Liver (tissue), 9 donors: Measurements from ENCODE around the gene HAND2. TPM values are rescaled to one million over a fixed set of nuclear protein-coding genes. Genes with fewer than 3 reads are reported as not detected.

ENCODE experiments used
- DNase-seq: peaks from one replicate; pipeline ENCODE4 v3.0.0-alpha.2; 2017; ENCODE audit warnings: low spot score
- H3K27ac ChIP-seq, 2 donors: one replicate each; pipeline ENCODE4 v1.7.0; 2013; ENCODE audit warnings: inconsistent platforms in 2 of 2, low read length in 2 of 2, control low read depth in 1 of 2, low read depth in 1 of 2, mild to moderate bottlenecking in 1 of 2
- H3K27me3 ChIP-seq, 4 donors: one replicate each; pipeline versions ENCODE4 v1.6.1 to v1.7.0; 2013; ENCODE audit warnings: low read length in 3 of 4, inconsistent platforms in 1 of 4, mild to moderate bottlenecking in 1 of 4, moderate library complexity in 1 of 4; ENCODE audit not compliant: control insufficient read depth in 4 of 4, insufficient read depth in 4 of 4
- H3K36me3 ChIP-seq, 4 donors: one replicate each; pipeline versions ENCODE4 v1.6.1 to v1.7.0; 2013; ENCODE audit warnings: low read length in 3 of 4, mild to moderate bottlenecking in 3 of 4, low read depth in 1 of 4, moderate library complexity in 1 of 4; ENCODE audit not compliant: control insufficient read depth in 4 of 4, insufficient read depth in 3 of 4
- H3K4me1 ChIP-seq, 4 donors: one replicate each; pipeline versions ENCODE4 v1.6.1 to v1.7.0; 2013; ENCODE audit warnings: low read length in 3 of 4, mild to moderate bottlenecking in 3 of 4, moderate library complexity in 1 of 4; ENCODE audit not compliant: control insufficient read depth in 4 of 4, insufficient read depth in 4 of 4
- H3K4me3 ChIP-seq, 3 donors: one replicate each; pipeline versions ENCODE4 v1.6.1 to v1.7.0; 2013; ENCODE audit warnings: low read length in 3 of 3, control low read depth in 1 of 3, low read depth in 1 of 3, mild to moderate bottlenecking in 1 of 3
- H3K9ac ChIP-seq, 2 donors: one replicate each; pipeline ENCODE4 v1.7.0; 2013; ENCODE audit warnings: low read length in 2 of 2, mild to moderate bottlenecking in 2 of 2, moderate library complexity in 2 of 2, control low read depth in 1 of 2, low read depth in 1 of 2
- H3K9me3 ChIP-seq, 4 donors: one replicate each; pipeline versions ENCODE4 v1.6.1 to v1.7.0; 2013; ENCODE audit warnings: low read length in 3 of 4; ENCODE audit not compliant: control insufficient read depth in 4 of 4
- CTCF ChIP-seq: fragments of 150-350 bp; IDR thresholded peaks from 2 replicates; pipeline ENCODE4 v1.5.1; 2017; ENCODE audit warnings: improper control_type of control experiment, low read depth, low read length; ENCODE audit not compliant: missing input control
- EGR1 ChIP-seq, 2 donors: IDR thresholded peaks; 2 replicates each; pipeline ENCODE4 v1.6.1; 2016 to 2018; ENCODE audit warnings: antibody characterized with exemption in 2 of 2, low read depth in 2 of 2
- FOXA1 ChIP-seq: IDR thresholded peaks from 2 replicates; pipeline ENCODE4 v1.6.1; 2016; ENCODE audit warnings: antibody characterized with exemption
- FOXA2 ChIP-seq: IDR thresholded peaks from 2 replicates; pipeline ENCODE4 v1.6.1; 2016; ENCODE audit warnings: antibody characterized with exemption
- HNF4A ChIP-seq, 2 donors: conservative IDR thresholded peaks; 2 replicates each; pipeline ENCODE4 v1.6.1; 2016; ENCODE audit warnings: antibody characterized with exemption in 2 of 2, mild to moderate bottlenecking in 2 of 2
- HNF4G ChIP-seq: IDR thresholded peaks from 2 replicates; pipeline ENCODE4 v1.6.1; 2016; ENCODE audit warnings: antibody characterized with exemption
- JUND ChIP-seq, 2 donors: IDR thresholded peaks; 2 replicates each; pipeline ENCODE4 v1.6.1; 2016; ENCODE audit warnings: antibody characterized with exemption in 2 of 2
- NR2F2 ChIP-seq: IDR thresholded peaks from 2 replicates; pipeline ENCODE4 v1.6.1; 2016; ENCODE audit warnings: antibody characterized with exemption
- RAD21 ChIP-seq, 2 donors: IDR thresholded peaks; 2 replicates each; pipeline ENCODE4 v1.6.1; 2016; ENCODE audit warnings: antibody characterized with exemption in 2 of 2, mild to moderate bottlenecking in 2 of 2
- RXRA ChIP-seq, 2 donors: IDR thresholded peaks; 2 replicates each; pipeline ENCODE4 v1.6.1; 2017 to 2018; ENCODE audit warnings: antibody characterized with exemption in 2 of 2, mild to moderate bottlenecking in 1 of 2
- SP1 ChIP-seq: IDR thresholded peaks from 2 replicates; pipeline ENCODE4 v1.6.1; 2018; ENCODE audit warnings: antibody characterized with exemption, mild to moderate bottlenecking
- TAF1 ChIP-seq: conservative IDR thresholded peaks from 2 replicates; pipeline ENCODE4 v1.6.1; 2016; ENCODE audit warnings: antibody characterized with exemption, mild to moderate bottlenecking
- YY1 ChIP-seq: IDR thresholded peaks from 2 replicates; pipeline ENCODE4 v1.6.1; 2016; ENCODE audit warnings: antibody characterized with exemption, mild to moderate bottlenecking
- ZBTB33 ChIP-seq: IDR thresholded peaks from 2 replicates; pipeline ENCODE4 v1.6.1; 2016; ENCODE audit warnings: antibody characterized with exemption
- whole genome bisulfite sequencing: extraction: QIAGEN DNeasy Blood & Tissue Kit; methylation state at CpG from one replicate; pipeline ENCODE4 v1.1.7; 2013; 5-methylcytosine and 5-hydroxymethylcytosine counted together
- polyA plus RNA-seq, 2 donors: library from polyadenylated mRNA; stranded (reverse) in 1 of 2; unstranded in 1 of 2; fragments of 200-250 nt in 1 of 2; fragments of >200 nt in 1 of 2; fragmentation: Nextera tagmentation in 1 of 2; extraction: Ambion mirVana in 1 of 2; gene quantifications; one replicate each; pipeline versions ENCODE4 v1.2.1 to v1.2.3, GENCODE V29; 2013 to 2015
- total RNA-seq, 2 donors: library from RNA; depleted of rRNA; stranded (reverse); fragments of >200 nt; gene quantifications; one replicate each; pipeline ENCODE4 v1.2.3, GENCODE V29; 2014
- TF ChIP-seq, protein P1 (sequence below): IDR thresholded peaks from 2 replicates; pipeline ENCODE4 v1.6.1; 2016; ENCODE audit warnings: antibody characterized with exemption
- TF ChIP-seq, protein P2 (sequence below): IDR thresholded peaks from 2 replicates; pipeline ENCODE4 v1.6.1; 2016; ENCODE audit warnings: antibody characterized with exemption, mild to moderate bottlenecking
- donor health status: healthy.
- donor health status: healthy.
- donor health status: healthy.
- donor health status: healthy.
- donor health status: healthy.

The HAND2 gene
- total and polyA plus RNA-seq, 4 donors = 2.1 to 4.7 (median 3.7) TPM

DNA sequence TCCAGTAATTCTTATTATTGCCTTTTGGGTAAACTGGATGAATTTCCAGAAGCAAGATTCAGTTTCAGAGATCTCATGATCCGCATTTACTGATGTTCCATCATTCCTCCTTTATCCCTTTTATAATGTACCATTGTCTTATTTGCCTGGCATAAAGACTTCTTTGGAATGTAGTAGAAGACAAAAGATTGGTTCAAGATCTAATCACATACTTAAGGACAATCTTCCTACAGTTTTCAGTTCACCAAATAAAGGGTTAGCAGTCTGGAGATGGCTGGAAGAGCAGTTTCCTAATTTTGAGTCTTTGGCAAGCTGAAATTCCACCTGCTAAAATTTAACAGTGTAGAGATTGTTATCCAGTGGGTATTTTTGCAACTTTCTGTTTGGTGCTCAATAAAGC is 30.9 kb upstream of the HAND2 start:
- TF ChIP-seq HNF4A (conservative IDR thresholded peaks at IDR 0.05) = no peak
- TF ChIP-seq TAF1 = no peak
- no peak for TF ChIP-seq FOXA1
- TF ChIP-seq YY1 = no peak
- no peak for TF ChIP-seq FOXA2
- TF ChIP-seq JUND (IDR thresholded peaks at IDR 0.05) = no peak
- no peaks in the 10 kb centered on the region for H3K36me3 ChIP-seq
- WGBS = 92% methylated on average over 1 of the region's 1 CpG
- H3K27ac ChIP-seq = no peak overlapping the region
- no peak overlapping the region for H3K9ac ChIP-seq
- H3K27me3 ChIP-seq = no peaks in the 10 kb centered on the region
- no peaks in the 10 kb centered on the region for H3K4me1 ChIP-seq
- H3K4me3 ChIP-seq = no peak overlapping the region
- DNase-seq = no peak
- no peaks in the 10 kb centered on the region for H3K9me3 ChIP-seq

GRCh38 chr4:173556398-173557131 is 26.5 kb upstream of the HAND2 start:
- Histone ChIP-seq H3K36me3 (no peaks in the 10 kb centered on the region), H3K9ac (no peak overlapping the region)
- 63% methylated on average over 2 of the region's 2 CpGs for WGBS

More at GRCh38 chr4:173556398-173557131, 26.5 kb upstream of the HAND2 start:
- H3K27me3 ChIP-seq = peaks cover 0 to 8% (median 0%) of the 10 kb centered on the region in 4 donors
- no peak overlapping the region for H3K27ac ChIP-seq
- TF ChIP-seq YY1 (no peak), ZBTB33 (no peak), JUND (IDR thresholded peaks at IDR 0.05) (no peak), TAF1 (no peak), CTCF (no peak), HNF4G (no peak), EGR1 (IDR thresholded peaks at IDR 0.05; ENCODE audit: low read depth in 2 of 2) (no peak), FOXA2 (no peak), RXRA (IDR thresholded peaks at IDR 0.05) (no peak), FOXA1 (no peak), SP1 (no peak), NR2F2 (no peak), RAD21 (IDR thresholded peaks at IDR 0.05) (no peak)
- TF ChIP-seq, protein P1, sequence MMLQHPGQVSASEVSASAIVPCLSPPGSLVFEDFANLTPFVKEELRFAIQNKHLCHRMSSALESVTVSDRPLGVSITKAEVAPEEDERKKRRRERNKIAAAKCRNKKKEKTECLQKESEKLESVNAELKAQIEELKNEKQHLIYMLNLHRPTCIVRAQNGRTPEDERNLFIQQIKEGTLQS = no peak
- TF ChIP-seq, protein P2, sequence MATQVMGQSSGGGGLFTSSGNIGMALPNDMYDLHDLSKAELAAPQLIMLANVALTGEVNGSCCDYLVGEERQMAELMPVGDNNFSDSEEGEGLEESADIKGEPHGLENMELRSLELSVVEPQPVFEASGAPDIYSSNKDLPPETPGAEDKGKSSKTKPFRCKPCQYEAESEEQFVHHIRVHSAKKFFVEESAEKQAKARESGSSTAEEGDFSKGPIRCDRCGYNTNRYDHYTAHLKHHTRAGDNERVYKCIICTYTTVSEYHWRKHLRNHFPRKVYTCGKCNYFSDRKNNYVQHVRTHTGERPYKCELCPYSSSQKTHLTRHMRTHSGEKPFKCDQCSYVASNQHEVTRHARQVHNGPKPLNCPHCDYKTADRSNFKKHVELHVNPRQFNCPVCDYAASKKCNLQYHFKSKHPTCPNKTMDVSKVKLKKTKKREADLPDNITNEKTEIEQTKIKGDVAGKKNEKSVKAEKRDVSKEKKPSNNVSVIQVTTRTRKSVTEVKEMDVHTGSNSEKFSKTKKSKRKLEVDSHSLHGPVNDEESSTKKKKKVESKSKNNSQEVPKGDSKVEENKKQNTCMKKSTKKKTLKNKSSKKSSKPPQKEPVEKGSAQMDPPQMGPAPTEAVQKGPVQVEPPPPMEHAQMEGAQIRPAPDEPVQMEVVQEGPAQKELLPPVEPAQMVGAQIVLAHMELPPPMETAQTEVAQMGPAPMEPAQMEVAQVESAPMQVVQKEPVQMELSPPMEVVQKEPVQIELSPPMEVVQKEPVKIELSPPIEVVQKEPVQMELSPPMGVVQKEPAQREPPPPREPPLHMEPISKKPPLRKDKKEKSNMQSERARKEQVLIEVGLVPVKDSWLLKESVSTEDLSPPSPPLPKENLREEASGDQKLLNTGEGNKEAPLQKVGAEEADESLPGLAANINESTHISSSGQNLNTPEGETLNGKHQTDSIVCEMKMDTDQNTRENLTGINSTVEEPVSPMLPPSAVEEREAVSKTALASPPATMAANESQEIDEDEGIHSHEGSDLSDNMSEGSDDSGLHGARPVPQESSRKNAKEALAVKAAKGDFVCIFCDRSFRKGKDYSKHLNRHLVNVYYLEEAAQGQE = no peak
- H3K4me3 ChIP-seq = no peak overlapping the region
- DNase-seq = no peak
- no peaks in the 10 kb centered on the region for H3K9me3 ChIP-seq
- H3K4me1 ChIP-seq = no peaks in the 10 kb centered on the region
